ENCODE measurements around the gene GXYLT2. TPM values are rescaled to one million over a fixed set of nuclear protein-coding genes. Genes with fewer than 3 reads are reported as not detected.

Gene GXYLT2
- polyA plus RNA-seq, 1 experiment, result 42.5 TPM

- no peak for DNase-seq (ENCODE audit: low read depth, low spot score)
- ChIA-PET CTCF (interaction anchor here (0.6 kb wide), 1 partner anchor 135 kb away, joined by 3 read pairs; no protein-coding TSS in a partner anchor), POLR2A (no interaction called here)
- H3K4me3 ChIP-seq (ENCODE audit: low read depth, low read length), result no peak overlapping the region
- H3K27ac ChIP-seq (ENCODE audit: low read depth, low read length), result no peak overlapping the region
- H3K9me3 ChIP-seq (ENCODE audit: control insufficient read depth, insufficient read depth, low read length), result peaks cover 9% of the 10 kb centered on the region
- TF ChIP-seq CTCF (IDR thresholded peaks at IDR 0.05; ENCODE audit: low read depth, low read length), result no peak
- no peaks in the 10 kb centered on the region for H3K27me3 ChIP-seq (ENCODE audit: control insufficient read depth, insufficient read depth, low read length)
Observed at GRCh38 chr3:72985576-72985975, 97.7 kb downstream of the GXYLT2 start.

- Histone ChIP-seq H3K27ac (ENCODE audit: low read depth, low read length) (no peak overlapping the region), H3K9me3 (ENCODE audit: control insufficient read depth, insufficient read depth, low read length) (no peaks in the 10 kb centered on the region; the same call in 1 of the 2 replicates), H3K27me3 (ENCODE audit: control insufficient read depth, insufficient read depth, low read length) (no peaks in the 10 kb centered on the region), H3K4me3 (ENCODE audit: low read depth, low read length) (no peak overlapping the region)
- ChIA-PET CTCF (no interaction called here), POLR2A (no interaction called here)
- no peak for TF ChIP-seq CTCF (IDR thresholded peaks at IDR 0.05; ENCODE audit: low read depth, low read length)
- no peak for DNase-seq (ENCODE audit: low read depth, low spot score)
Observed at GRCh38 chr3:72990701-72991395, 103.0 kb downstream of the GXYLT2 start.

- Histone ChIP-seq H3K4me3 (ENCODE audit: low read depth, low read length) (no peak overlapping the region), H3K27ac (ENCODE audit: low read depth, low read length) (no peak overlapping the region), H3K9me3 (ENCODE audit: control insufficient read depth, insufficient read depth, low read length) (no peaks in the 10 kb centered on the region; the same call in 1 of the 2 replicates), H3K27me3 (ENCODE audit: control insufficient read depth, insufficient read depth, low read length) (no peaks in the 10 kb centered on the region)
- ChIA-PET CTCF (interaction anchor here (0.6 kb wide), 1 partner anchor 16 kb away, joined by 3 read pairs; no protein-coding TSS in a partner anchor), POLR2A (interaction anchor here (0.6 kb wide), 1 partner anchor 30 kb away, joined by 3 read pairs; no protein-coding TSS in a partner anchor)
- DNase-seq (ENCODE audit: low read depth, low spot score), result no peak
- TF ChIP-seq CTCF (IDR thresholded peaks at IDR 0.05; ENCODE audit: low read depth, low read length), result no peak
Observed at GRCh38 chr3:72991522-72991921, 103.7 kb downstream of the GXYLT2 start.

- Histone ChIP-seq H3K27me3 (ENCODE audit: control insufficient read depth, insufficient read depth, low read length) (no peaks in the 10 kb centered on the region), H3K9me3 (ENCODE audit: control insufficient read depth, insufficient read depth, low read length) (no peaks in the 10 kb centered on the region; the same call in 1 of the 2 replicates), H3K27ac (ENCODE audit: low read depth, low read length) (no peak overlapping the region), H3K4me3 (ENCODE audit: low read depth, low read length) (no peak overlapping the region)
- peak; percentile 10; the same call in 1 of the 2 replicates for TF ChIP-seq CTCF (IDR thresholded peaks at IDR 0.05; ENCODE audit: low read depth, low read length)
- DNase-seq (ENCODE audit: low read depth, low spot score), result no peak
- ChIA-PET POLR2A (no interaction called here), CTCF (no interaction called here)
Observed at GRCh38 chr3:72993391-72993790, 105.5 kb downstream of the GXYLT2 start.

GRCh38 chr3:72995337-72995736, 107.5 kb downstream of the GXYLT2 start:
- no peak overlapping the region for H3K4me3 ChIP-seq (ENCODE audit: low read depth, low read length)
- H3K9me3 ChIP-seq (ENCODE audit: control insufficient read depth, insufficient read depth, low read length), result no peaks in the 10 kb centered on the region; the same call in 1 of the 2 replicates
- ChIA-PET CTCF (interaction anchor here (1.2 kb wide), 1 partner anchor 145 kb away, joined by 3 read pairs; no protein-coding TSS in a partner anchor), POLR2A (interaction anchor here (0.5 kb wide), 1 partner anchor 16 kb away, joined by 6 read pairs; no protein-coding TSS in a partner anchor)
- TF ChIP-seq CTCF (IDR thresholded peaks at IDR 0.05; ENCODE audit: low read depth, low read length), result no peak
- no peaks in the 10 kb centered on the region for H3K27me3 ChIP-seq (ENCODE audit: control insufficient read depth, insufficient read depth, low read length)
- no peak overlapping the region for H3K27ac ChIP-seq (ENCODE audit: low read depth, low read length)
- DNase-seq (ENCODE audit: low read depth, low spot score), result no peak

Data from AG04450 (cell line).